SU-DHL-6 (cell line): Measurements from ENCODE around the gene DLG2.

Experiments
- H2AFZ ChIP-seq: fragments of 200-600 bp; sonication (generic); 2 replicates; pipeline ENCODE4 v1.6.1; 2014; ENCODE audit warnings: low read depth, mild to moderate bottlenecking, moderate library complexity, mixed read lengths, antibody characterized with exemption, low read length; ENCODE audit not compliant: severe bottlenecking
- H3F3A ChIP-seq: fragments of 200-600 bp; shearing (Covaris generic); 2 replicates; pipeline ENCODE4 v1.6.0; 2016; ENCODE audit warnings: antibody characterized with exemption, mild to moderate bottlenecking; ENCODE audit not compliant: insufficient read depth
- H3K27ac ChIP-seq: fragments of 200-600 bp; sonication (generic); 2 replicates; pipeline ENCODE4 v1.5.1; 2016; ENCODE audit warnings: low read depth, mild to moderate bottlenecking, low read length, moderate library complexity, mixed read lengths
- H3K27me3 ChIP-seq: fragments of 200-600 bp; sonication (generic), shearing (Covaris generic); 2 replicates; pipeline ENCODE4 v1.6.0; 2014; ENCODE audit warnings: mild to moderate bottlenecking, low read length
- H3K36me3 ChIP-seq: fragments of 200-600 bp; sonication (generic); 2 replicates; pipeline ENCODE4 v1.6.1; 2014; ENCODE audit warnings: mild to moderate bottlenecking, low read length, mixed read lengths
- H3K4me2 ChIP-seq: fragments of 300-600, 200-600 bp; shearing (Covaris generic), sonication (generic); 2 replicates; pipeline ENCODE4 v1.6.0; 2014; ENCODE audit warnings: low read length, low read depth, mild to moderate bottlenecking; ENCODE audit not compliant: poor library complexity, severe bottlenecking
- H3K4me3 ChIP-seq: fragments of 200-600 bp; sonication (generic); 2 replicates; pipeline ENCODE4 v1.5.1; 2014; ENCODE audit warnings: antibody characterized with exemption, low read length, mild to moderate bottlenecking, mixed read lengths; ENCODE audit not compliant: insufficient read depth, poor library complexity, severe bottlenecking
- H3K79me2 ChIP-seq: fragments of 200-600 bp; sonication (generic); 2 replicates; pipeline ENCODE4 v1.6.1; 2014; ENCODE audit warnings: mild to moderate bottlenecking, low read length, moderate library complexity; ENCODE audit not compliant: insufficient read depth
- H3K9ac ChIP-seq: fragments of 200-600 bp; sonication (generic); 2 replicates; pipeline ENCODE4 v1.7.0; 2014; ENCODE audit warnings: mild to moderate bottlenecking, low read length
- H3K9me2 ChIP-seq: fragments of 200-600 bp; sonication (generic); replicated peaks from 2 replicates; pipeline ENCODE4 v1.6.1; 2014; ENCODE audit warnings: low read length; ENCODE audit not compliant: insufficient read depth
- H3K9me3 ChIP-seq: fragments of 200-600 bp; sonication (generic); 2 replicates; pipeline ENCODE4 v1.6.1; 2014; ENCODE audit warnings: low read length, mixed read lengths; ENCODE audit not compliant: insufficient read depth
- H4K20me1 ChIP-seq: fragments of 200-600 bp; sonication (generic); 2 replicates; pipeline ENCODE4 v1.6.1; 2014; ENCODE audit warnings: low read depth, mild to moderate bottlenecking, antibody characterized with exemption, low read length, moderate library complexity, mixed read lengths
- EZH2phosphoT487 ChIP-seq: fragments of 200-600 bp; sonication (generic), shearing (Covaris generic); conservative IDR thresholded peaks from 2 replicates; pipeline ENCODE4 v1.6.1; 2018; ENCODE audit warnings: mild to moderate bottlenecking, antibody characterized with exemption, low read length, moderate library complexity, mixed read lengths
- TF ChIP-seq, protein P1 (sequence below): fragments of 200-600 bp; sonication (generic); IDR thresholded peaks from one replicate; pipeline ENCODE4 v1.5.1; 2017; ENCODE audit warnings: antibody characterized with exemption, mild to moderate bottlenecking, low read length, moderate library complexity; ENCODE audit not compliant: insufficient read depth, poor library complexity, severe bottlenecking

DLG2 gene

DNA sequence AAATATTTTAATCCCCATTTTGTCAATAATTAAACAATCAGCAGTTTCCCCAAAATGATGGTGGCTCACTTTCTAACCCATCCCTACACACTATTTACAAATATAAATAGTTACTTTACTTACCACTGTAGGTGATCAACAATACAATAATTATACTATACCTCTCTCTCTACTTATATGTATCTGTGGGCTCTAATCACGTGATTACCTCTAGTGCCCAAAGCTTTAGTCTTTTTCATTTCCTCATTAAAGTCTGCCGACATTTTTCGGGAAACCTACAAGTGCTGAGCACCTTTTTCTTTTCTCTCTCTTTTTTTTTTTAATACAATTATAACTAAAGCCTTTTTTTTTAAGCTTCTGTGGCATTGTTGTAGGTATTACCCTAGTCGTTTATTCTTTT, 23.9 kb downstream of the DLG2 start:
- Histone ChIP-seq H3K27ac (no peak overlapping the region), H3F3A (no peaks in the 10 kb centered on the region), H3K4me3 (no peak overlapping the region), H3K36me3 (no peaks in the 10 kb centered on the region), H3K79me2 (no peaks in the 10 kb centered on the region), H3K27me3 (no peaks in the 10 kb centered on the region), H3K9me3 (no peaks in the 10 kb centered on the region), H2AFZ (no peak overlapping the region), H4K20me1 (no peaks in the 10 kb centered on the region), H3K4me2 (no peak overlapping the region), H3K9me2 (no peaks in the 10 kb centered on the region), H3K9ac (no peak overlapping the region)
- TF ChIP-seq, protein P1, sequence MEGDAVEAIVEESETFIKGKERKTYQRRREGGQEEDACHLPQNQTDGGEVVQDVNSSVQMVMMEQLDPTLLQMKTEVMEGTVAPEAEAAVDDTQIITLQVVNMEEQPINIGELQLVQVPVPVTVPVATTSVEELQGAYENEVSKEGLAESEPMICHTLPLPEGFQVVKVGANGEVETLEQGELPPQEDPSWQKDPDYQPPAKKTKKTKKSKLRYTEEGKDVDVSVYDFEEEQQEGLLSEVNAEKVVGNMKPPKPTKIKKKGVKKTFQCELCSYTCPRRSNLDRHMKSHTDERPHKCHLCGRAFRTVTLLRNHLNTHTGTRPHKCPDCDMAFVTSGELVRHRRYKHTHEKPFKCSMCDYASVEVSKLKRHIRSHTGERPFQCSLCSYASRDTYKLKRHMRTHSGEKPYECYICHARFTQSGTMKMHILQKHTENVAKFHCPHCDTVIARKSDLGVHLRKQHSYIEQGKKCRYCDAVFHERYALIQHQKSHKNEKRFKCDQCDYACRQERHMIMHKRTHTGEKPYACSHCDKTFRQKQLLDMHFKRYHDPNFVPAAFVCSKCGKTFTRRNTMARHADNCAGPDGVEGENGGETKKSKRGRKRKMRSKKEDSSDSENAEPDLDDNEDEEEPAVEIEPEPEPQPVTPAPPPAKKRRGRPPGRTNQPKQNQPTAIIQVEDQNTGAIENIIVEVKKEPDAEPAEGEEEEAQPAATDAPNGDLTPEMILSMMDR: no peak
- TF ChIP-seq EZH2phosphoT487: no peak

DNA sequence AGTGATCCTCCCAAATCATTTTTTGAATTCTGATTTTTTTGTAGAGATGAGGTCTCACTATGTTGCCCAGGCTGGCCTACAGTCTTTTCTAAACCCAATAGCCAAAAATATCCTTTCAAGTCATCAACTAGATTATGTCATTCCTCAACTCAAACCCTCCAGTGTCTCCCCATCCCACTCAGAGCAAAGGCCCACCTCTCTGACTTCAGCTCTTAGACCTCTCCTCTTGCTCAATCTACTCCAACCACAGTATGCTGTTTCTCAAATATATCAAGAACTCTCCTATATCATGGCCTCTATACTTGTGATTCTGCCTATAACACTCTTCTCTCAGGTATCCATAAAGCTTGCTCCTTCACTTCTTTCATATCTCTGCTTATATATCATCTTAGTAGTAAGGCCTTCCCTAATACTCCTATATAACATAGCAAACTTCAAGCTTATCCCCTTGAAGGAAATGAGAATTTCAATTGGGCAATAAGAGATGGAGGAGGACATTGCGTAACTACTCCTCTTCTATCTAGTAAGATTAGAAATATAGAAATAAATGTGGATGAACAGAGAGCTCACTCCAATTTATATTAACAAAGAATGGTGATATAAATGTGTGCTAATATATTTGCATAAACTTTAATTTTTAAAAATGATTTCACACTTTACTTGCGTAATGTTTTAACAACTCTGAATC, 24.5 kb downstream of the DLG2 start:
- Histone ChIP-seq H3K27ac (no peak overlapping the region), H3F3A (no peaks in the 10 kb centered on the region), H3K27me3 (no peaks in the 10 kb centered on the region), H3K36me3 (no peaks in the 10 kb centered on the region), H4K20me1 (no peaks in the 10 kb centered on the region), H3K9me3 (no peaks in the 10 kb centered on the region), H3K79me2 (no peaks in the 10 kb centered on the region), H3K9ac (no peak overlapping the region), H2AFZ (no peak overlapping the region), H3K9me2 (no peaks in the 10 kb centered on the region), H3K4me3 (no peak overlapping the region), H3K4me2 (no peak overlapping the region)
- TF ChIP-seq, protein P1: no peak
- no peak for TF ChIP-seq EZH2phosphoT487

DNA sequence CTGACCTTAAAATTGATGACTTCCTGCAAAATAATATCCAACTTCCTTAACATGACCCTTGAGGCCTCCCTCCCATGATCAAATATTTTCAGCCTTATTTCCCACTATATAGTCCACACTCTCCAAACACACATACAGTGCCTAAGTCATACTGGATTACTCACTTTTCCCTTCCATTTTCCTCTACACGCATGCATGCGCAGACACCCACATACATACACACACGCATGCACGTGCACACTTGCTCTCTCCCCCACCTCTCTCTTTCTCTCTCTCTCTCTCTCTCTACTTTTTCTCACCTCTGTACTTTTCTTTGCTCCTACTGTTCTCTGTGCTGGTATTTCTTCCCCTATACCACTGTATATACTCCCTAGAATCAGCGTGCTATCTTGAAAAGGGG, 28.1 kb downstream of the DLG2 start:
- Histone ChIP-seq H3K9ac (no peak overlapping the region), H3K36me3 (no peaks in the 10 kb centered on the region), H3K4me2 (no peak overlapping the region), H3F3A (no peaks in the 10 kb centered on the region), H2AFZ (no peak overlapping the region), H3K79me2 (no peaks in the 10 kb centered on the region), H3K4me3 (no peak overlapping the region), H3K9me2 (no peaks in the 10 kb centered on the region), H3K27me3 (no peaks in the 10 kb centered on the region), H3K27ac (no peak overlapping the region), H4K20me1 (no peaks in the 10 kb centered on the region), H3K9me3 (no peaks in the 10 kb centered on the region)
- TF ChIP-seq, protein P1: no peak
- TF ChIP-seq EZH2phosphoT487: no peak
